Bladder microvascular endothelial cell (primary cell): ENCODE results near the gene OBP2B. TPM values are rescaled to one million over a fixed set of nuclear protein-coding genes. Genes with fewer than 3 reads are reported as not detected.

Experiments used
- total RNA-seq: library from RNA; depleted of rRNA; stranded (reverse); fragments of >200 nt; gene quantifications from 2 replicates; pipeline ENCODE4 v1.2.3, GENCODE V29; 2014

The OBP2B gene
- not detected in 2 replicates for total RNA-seq

DNA sequence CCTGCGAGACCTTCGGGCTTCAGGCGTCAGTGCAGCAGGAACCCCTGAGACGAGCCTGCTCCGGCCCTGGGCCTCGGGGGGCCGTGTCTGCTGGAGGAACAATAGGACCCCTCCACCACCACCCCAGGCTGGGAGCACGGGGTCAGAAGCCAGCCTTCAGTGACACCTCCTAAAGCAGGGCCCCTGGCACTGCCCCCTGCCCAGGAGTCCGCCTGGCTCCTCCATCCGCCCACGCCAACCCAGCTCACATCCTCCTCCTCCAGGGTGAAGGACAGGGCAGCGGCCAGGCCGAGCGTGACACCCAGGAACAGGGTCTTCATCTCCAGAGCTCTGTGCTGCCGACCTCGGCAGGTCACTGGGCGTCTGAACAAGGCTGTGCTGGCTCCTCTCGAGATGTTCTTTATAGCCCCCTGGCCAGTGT lies at the start of gene OBP2B:
Gene OBP2B, minus strand, starts transcription at position 371 of the 421 bp plus-strand sequence. Its CDS starts 51 bp downstream, at position 320.

DNA sequence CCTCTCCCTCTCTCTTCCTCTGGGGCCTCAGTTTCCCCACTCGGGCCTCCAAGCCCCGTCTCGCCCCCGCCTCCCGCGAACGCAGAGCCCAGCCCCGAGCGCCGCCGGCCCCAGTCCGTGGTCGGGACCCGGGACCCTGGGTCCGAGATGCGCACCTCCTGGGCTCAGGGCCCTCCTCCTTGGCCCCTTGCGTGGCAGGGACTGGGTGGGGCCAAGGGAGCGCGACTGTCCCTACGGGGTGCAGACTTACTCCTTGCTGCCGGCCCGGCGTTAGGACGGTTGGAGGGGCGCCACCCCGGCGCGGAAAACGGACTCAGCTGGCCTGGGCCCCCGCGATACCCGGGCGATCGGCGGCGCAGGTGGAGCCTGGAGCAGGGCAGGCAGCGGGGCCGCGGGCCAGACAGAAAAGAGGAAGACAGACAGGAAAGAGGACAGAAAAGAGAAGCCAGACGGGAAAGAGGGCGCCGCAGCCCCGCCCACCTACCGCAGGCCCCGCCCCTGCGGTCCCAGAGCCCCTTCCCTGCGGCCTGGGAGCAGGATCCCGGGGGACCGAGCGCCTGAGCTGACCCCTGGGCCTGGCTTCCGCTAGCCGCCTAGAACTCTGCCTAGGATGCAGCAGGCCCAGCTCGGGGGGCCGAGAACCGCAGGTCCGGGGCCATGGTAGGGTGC lies 45.4 kb downstream of the OBP2B start, which contains the start of gene GBGT1:
Gene GBGT1, minus strand, starts transcription at position 411 of the 669 bp plus-strand sequence. CDS start 1,502 bp downstream, outside the sequence.

Other genes starting within 250 kb of the OBP2B start
- not detected in 2 replicates for gene GFI1B, start 230.6 kb downstream of the OBP2B start, total RNA-seq
- gene GTF3C5, start 178.3 kb downstream of the OBP2B start, total RNA-seq: 37.4 and 42.8 TPM in 2 replicates
- under 0.01 and 0.44 TPM in 2 replicates for gene CEL, start 147.3 kb downstream of the OBP2B start, total RNA-seq
- 32.4 and 72.4 TPM in 2 replicates for gene RALGDS, start 88.0 kb downstream of the OBP2B start, total RNA-seq
- gene GBGT1, start 45.3 kb downstream of the OBP2B start, total RNA-seq: 0.32 and 40.5 TPM in 2 replicates
- gene ABO, start 66.0 kb upstream of the OBP2B start, total RNA-seq: 0.16 TPM in 1 of 2 replicates, not detected in the other
- 5.7 and 18.4 TPM in 2 replicates for gene SURF6, start 126.9 kb upstream of the OBP2B start, total RNA-seq
- 9.4 and 39.6 TPM in 2 replicates for gene MED22, start 138.9 kb upstream of the OBP2B start, total RNA-seq
- 1,653 and 2,260 TPM in 2 replicates for gene RPL7A, start 139.0 kb upstream of the OBP2B start, total RNA-seq
- gene SURF1, start 147.2 kb upstream of the OBP2B start, total RNA-seq: 14.9 and 17.1 TPM in 2 replicates
- 10.4 and 12.6 TPM in 2 replicates for gene SURF2, start 147.3 kb upstream of the OBP2B start, total RNA-seq
- 233 and 341 TPM in 2 replicates for gene SURF4, start 166.8 kb upstream of the OBP2B start, total RNA-seq
- 0.25 and 0.49 TPM in 2 replicates for gene STKLD1, start 167.1 kb upstream of the OBP2B start, total RNA-seq
- gene REXO4, start 208.8 kb upstream of the OBP2B start, total RNA-seq: 14.6 and 23.6 TPM in 2 replicates
- gene ADAMTS13, start 213.1 kb upstream of the OBP2B start, total RNA-seq: 0.49 and 3.0 TPM in 2 replicates